OCI-LY3 (cell line): ENCODE measurements around the gene FAM110A.

Source experiments
- CTCF ChIP-seq: fragments of 200-600, 300-600 bp; sonication (generic); IDR thresholded peaks from 2 replicates; pipeline ENCODE4 v1.5.1; 2014; ENCODE audit warnings: antibody characterized with exemption, low read length, low read depth
- EZH2phosphoT487 ChIP-seq: fragments of 200-600 bp; shearing (Covaris generic); IDR thresholded peaks from 2 replicates; pipeline ENCODE4 v1.6.1; 2018; ENCODE audit warnings: antibody characterized with exemption, mixed run types, low read depth

GRCh38 chr20:853406-853996 lies 20.0 kb downstream of the FAM110A start:
- TF ChIP-seq CTCF (no peak), EZH2phosphoT487 (no peak)
